WERI-Rb-1 (cell line): Measurements from ENCODE around the gene CNTNAP1.

Source experiments
- DNase-seq: peaks from one replicate; pipeline ENCODE4 v3.0.0-alpha.2; 2020
- H3K27ac ChIP-seq: fragments of 250-450 bp; sonication (Bioruptor Pico); 2 replicates; pipeline ENCODE4 v1.5.1; 2020; ENCODE audit warnings: mild to moderate bottlenecking, moderate library complexity
- H3K27me3 ChIP-seq: fragments of 250-450 bp; sonication (Bioruptor Pico); 2 replicates; pipeline ENCODE4 v1.5.1; 2021; ENCODE audit warnings: mild to moderate bottlenecking, low read depth, moderate library complexity; ENCODE audit not compliant: insufficient read depth, severe bottlenecking
- H3K36me3 ChIP-seq: fragments of 250-450 bp; sonication (Bioruptor Pico); 2 replicates; pipeline ENCODE4 v1.5.1; 2020; ENCODE audit warnings: mild to moderate bottlenecking, moderate library complexity
- H3K4me3 ChIP-seq: 2 replicates; pipeline ENCODE4 v1.5.1; 2011; ENCODE audit warnings: low read depth, mild to moderate bottlenecking, control low read depth, low read length
- H3K9me3 ChIP-seq: fragments of 250-450 bp; sonication (Bioruptor Pico); 2 replicates; pipeline ENCODE4 v1.5.1; 2021; ENCODE audit warnings: mild to moderate bottlenecking, moderate library complexity; ENCODE audit not compliant: severe bottlenecking
- TF ChIP-seq, protein P1 (sequence below): IDR thresholded peaks from 2 replicates; pipeline ENCODE4 v1.5.1; 2011; ENCODE audit warnings: low read depth, mild to moderate bottlenecking, control low read depth, inconsistent platforms, low read length

CNTNAP1 gene

DNA sequence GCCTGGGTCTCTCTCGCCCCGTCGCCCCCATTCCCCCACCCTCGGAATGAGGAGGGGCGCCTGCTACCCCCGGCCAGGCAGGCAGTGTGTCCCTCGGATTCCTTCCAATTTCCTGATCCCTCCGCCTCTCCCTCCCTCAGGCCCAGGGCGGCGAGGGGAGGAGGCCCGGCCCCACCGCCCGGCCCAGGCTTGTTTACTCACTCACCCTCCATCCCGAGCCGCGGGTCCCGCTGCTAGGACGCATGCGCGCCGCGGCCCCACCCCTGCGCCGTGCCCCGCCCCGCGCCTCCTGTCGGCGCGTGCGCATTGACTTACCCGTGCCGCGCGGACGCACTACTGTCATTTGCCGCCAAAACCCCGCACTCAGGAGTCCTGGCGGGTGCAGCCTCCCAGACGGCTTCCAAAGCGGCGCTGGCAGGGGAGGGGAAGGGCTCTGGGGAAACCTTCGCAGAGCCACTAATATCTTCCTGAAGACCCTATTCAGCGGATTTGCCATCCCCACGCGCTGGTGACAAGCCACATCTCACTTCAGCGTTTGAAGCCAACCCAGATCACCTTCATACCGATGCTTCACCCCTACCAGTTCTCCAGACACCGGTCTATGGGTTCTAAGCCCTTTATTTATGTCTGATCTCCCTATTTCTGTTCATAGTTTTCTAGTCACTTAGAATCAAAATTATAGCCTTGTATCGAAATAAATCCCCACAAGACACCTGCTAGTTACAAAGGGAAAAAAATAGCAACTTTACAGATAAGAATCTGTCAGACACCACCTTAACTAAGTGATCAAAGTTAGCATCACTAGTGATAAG lies 62.7 kb downstream of the CNTNAP1 start, which contains the start of gene EZH1:
Gene EZH1, minus strand, starts transcription at position 235 of the 812 bp plus-strand sequence. CDS start 16,099 bp downstream, outside the sequence.
- no peaks in the 10 kb centered on the region; the same call in 1 of the 2 replicates for H3K36me3 ChIP-seq
- H3K27me3 ChIP-seq: no peaks in the 10 kb centered on the region
- TF ChIP-seq, protein P1, sequence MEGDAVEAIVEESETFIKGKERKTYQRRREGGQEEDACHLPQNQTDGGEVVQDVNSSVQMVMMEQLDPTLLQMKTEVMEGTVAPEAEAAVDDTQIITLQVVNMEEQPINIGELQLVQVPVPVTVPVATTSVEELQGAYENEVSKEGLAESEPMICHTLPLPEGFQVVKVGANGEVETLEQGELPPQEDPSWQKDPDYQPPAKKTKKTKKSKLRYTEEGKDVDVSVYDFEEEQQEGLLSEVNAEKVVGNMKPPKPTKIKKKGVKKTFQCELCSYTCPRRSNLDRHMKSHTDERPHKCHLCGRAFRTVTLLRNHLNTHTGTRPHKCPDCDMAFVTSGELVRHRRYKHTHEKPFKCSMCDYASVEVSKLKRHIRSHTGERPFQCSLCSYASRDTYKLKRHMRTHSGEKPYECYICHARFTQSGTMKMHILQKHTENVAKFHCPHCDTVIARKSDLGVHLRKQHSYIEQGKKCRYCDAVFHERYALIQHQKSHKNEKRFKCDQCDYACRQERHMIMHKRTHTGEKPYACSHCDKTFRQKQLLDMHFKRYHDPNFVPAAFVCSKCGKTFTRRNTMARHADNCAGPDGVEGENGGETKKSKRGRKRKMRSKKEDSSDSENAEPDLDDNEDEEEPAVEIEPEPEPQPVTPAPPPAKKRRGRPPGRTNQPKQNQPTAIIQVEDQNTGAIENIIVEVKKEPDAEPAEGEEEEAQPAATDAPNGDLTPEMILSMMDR: no peak
- peaks cover 5% of the 10 kb centered on the region for H3K9me3 ChIP-seq
- peak; percentile 97 for DNase-seq
- peak within 1 kb of the TSS; percentile 88 for H3K27ac ChIP-seq
- peak within 1 kb of the TSS; percentile 48 for H3K4me3 ChIP-seq

DNA sequence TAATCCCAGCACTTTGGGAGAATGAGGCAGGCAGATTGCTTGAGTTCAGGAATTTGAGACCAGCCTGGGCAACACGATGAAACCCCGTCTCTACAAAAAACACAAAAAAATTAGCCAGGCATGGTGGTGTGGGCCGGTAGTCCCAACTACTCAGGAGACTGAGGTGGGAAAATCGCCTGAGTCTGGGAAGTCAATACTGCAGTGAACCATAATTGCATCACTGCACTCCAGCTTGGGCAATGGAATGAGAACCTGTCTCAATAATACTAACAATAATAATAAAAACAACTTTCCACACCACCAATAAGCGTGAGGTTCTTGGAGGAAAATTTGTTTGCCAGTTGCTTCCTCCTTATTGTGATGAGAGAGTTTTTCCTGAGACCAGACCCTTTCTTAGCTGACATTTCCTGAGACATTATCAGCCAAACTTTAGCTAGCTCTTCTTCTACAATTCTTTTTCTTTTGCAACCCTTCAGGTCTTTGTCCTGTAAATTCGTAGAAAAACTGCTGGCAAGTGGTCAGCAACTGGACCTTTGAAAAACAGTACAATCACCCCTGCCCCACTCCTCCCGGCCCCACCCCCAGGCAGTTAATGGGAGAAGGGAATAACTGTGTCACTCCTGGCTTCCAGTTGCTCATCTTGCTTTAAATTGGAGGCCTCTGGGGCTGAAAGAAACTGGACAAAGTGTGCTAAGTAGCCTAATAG lies 66.0 kb downstream of the CNTNAP1 start:
- no peaks in the 10 kb centered on the region for H3K27me3 ChIP-seq
- TF ChIP-seq, protein P1: no peak
- H3K9me3 ChIP-seq: peaks cover 5% of the 10 kb centered on the region
- DNase-seq: no peak
- H3K4me3 ChIP-seq: no peak overlapping the region
- no peak overlapping the region for H3K27ac ChIP-seq
- H3K36me3 ChIP-seq: no peaks in the 10 kb centered on the region

DNA sequence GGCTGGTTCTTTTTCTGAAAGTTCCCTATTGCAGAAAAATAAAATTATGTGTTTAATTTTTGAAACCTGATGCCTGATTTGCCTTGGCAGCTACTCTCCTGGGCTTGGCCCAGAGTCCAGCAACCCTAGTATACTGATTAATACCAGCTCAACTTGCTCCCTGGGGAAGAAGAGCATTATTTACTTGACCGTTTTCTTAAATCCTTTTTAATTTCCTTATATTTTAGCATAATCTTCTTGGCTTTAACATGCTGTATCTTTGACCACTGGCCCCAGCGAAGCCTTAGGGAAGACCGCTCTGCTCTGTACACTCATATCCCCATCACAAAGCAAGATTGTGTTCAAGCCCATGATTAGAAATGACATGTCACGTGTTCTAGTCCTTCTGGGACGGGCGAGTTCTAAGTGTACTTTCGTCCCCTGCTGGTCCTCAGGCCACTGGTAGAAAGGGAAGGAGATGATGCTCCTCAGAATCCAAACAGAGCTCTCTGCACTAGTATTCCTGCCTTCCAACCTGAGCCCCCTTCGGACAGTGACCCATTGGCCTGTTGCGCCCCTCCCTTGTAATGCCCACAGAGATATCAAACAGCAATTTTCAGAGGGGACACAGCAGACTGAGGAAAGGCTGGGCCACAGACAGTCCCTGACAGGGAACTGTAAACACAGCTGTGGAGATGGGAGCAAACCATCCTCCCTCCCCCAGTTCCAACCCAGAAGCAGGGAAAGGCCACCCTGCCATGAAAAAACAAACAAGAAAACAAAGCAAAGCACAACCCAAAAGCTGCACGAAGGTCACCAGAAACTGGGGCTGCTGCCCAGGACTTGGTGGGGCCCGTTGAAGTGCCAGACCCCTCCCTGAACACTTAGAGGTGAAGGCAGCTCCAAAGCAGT lies 66.8 kb downstream of the CNTNAP1 start:
- TF ChIP-seq, protein P1: no peak
- no peaks in the 10 kb centered on the region for H3K27me3 ChIP-seq
- DNase-seq: no peak
- H3K4me3 ChIP-seq: no peak overlapping the region
- H3K36me3 ChIP-seq: no peaks in the 10 kb centered on the region
- H3K27ac ChIP-seq: no peak overlapping the region
- H3K9me3 ChIP-seq: peaks cover 5% of the 10 kb centered on the region
